GM19238 (cell line): ENCODE measurements around the gene ANKRD62.

Experiments
- DNase-seq: peaks from one replicate; pipeline ENCODE4 v3.0.0; 2011; ENCODE audit warnings: low spot score; ENCODE audit not compliant: insufficient read length

ANKRD62 gene

DNA sequence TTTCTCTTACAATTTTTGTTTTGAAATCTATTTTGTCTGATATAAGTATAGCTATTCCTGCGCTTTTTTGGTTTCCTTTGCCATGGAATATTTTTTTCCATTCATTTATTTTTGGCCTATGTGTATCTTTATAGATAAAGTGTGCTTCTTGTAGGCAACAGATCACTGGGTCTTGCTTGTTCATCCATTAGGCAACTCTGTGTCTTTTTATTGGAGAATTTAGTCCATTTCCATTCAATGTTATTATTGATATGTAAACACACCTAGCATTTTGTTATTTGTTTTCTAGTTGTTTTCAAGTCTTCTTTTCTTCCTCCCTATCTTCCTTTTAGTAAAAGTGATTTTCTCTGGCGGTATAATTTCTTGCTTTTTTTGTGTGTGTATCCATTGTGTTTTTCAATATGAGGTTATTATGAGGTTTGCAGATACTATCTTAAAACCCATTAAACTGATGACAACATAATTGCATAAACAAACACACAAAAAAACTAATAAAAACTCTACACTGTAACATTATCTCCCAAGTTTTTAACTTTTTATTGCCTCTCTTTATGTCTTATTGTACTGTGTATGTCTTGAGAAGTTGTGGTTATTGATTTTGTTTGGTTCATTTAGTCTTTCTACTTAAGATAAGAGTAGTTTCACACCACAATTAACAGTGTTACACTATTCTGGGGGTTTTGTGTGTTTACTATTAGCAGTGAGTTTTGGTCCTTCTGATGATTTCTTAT lies 71.6 kb downstream of the ANKRD62 start:
- DNase-seq: no peak
